ENCODE data around the gene CCNG2. TPM values are rescaled to one million over a fixed set of nuclear protein-coding genes. Genes with fewer than 3 reads are reported as not detected.
A peak's percentile ranks its signal among the peaks of the same experiment; 100 is the strongest.

Gene CCNG2
- total and polyA plus RNA-seq, 10 of the 15 experiments (the other 5 are each of a cell fraction or from before 2014, with no cell fraction given), result 1.9 to 70.6 (median 5.9) TPM

- Histone ChIP-seq H3K9ac (ENCODE audit: control insufficient read depth, insufficient read depth, low read length) (no peak overlapping the region; the same call in 1 of the 2 replicates), H3K79me2 (ENCODE audit: control insufficient read depth, insufficient read depth, low read length) (no peaks in the 10 kb centered on the region), H4K20me1 (ENCODE audit: control insufficient read depth, insufficient read depth) (no peaks in the 10 kb centered on the region), H3K4me2 (ENCODE audit: control insufficient read depth, insufficient read depth) (peak overlapping the region; percentile 87), H3K9me3 (replicated peaks; ENCODE audit: control insufficient read depth, insufficient read depth, low read length) (no peaks in the 10 kb centered on the region), H3K36me3 (ENCODE audit: control insufficient read depth in 2 of 2, insufficient read depth in 2 of 2, low read length in 1 of 2) (no peaks in the 10 kb centered on the region), H3K27me3 (replicated peaks in 1 of 2; ENCODE audit: control insufficient read depth in 2 of 2, insufficient read depth in 2 of 2, low read length in 1 of 2) (no peaks in the 10 kb centered on the region), H2AFZ (ENCODE audit: control insufficient read depth, low read depth, low read length) (peak overlapping the region; percentile 83; the same call in 1 of the 2 replicates), H3K4me1 (ENCODE audit: control insufficient read depth, insufficient read depth, low read length) (peaks cover 37% of the 10 kb centered on the region), H3K27ac (ENCODE audit: control insufficient read depth, insufficient read depth) (peak overlapping the region; percentile 90), H3K4me3 (peak overlapping the region; percentile 32; the same call in 1 of the 2 replicates)
- ChIA-PET RAD21 (ENCODE audit: unreplicated experiment) (interaction anchor here (0.7 to 4.2 kb wide), 16 partner anchors 9 to 142 kb away, joined by 3 to 54 read pairs (median 6); partner anchors contain the start of gene CCNG2), CTCF (interaction anchor here (0.6 to 16.8 kb wide), 16 partner anchors 9 to 163 kb away, joined by 3 to 535 read pairs (median 5); no protein-coding TSS in a partner anchor), SMC1A (ENCODE audit: uncharacterized antibody, unreplicated experiment) (interaction anchor here (0.8 to 12.8 kb wide), 16 partner anchors 9 to 208 kb away, joined by 3 to 177 read pairs (median 8); partner anchors contain the start of genes CCNG2 and CCNI), POLR2A (interaction anchor here (0.7 to 2.1 kb wide), 13 partner anchors 9 to 243 kb away, joined by 3 to 47 read pairs (median 6); partner anchors contain the start of genes CCNG2 and CCNI)
- no peak for DNase-seq (ENCODE audit: low read depth, low spot score)
- intact Hi-C loops (cut with micrococcal nuclease; ENCODE audit: unreplicated experiment), result no loop called here
- in situ Hi-C loops (cut with MboI), result no loop called here
- TF ChIP-seq MTA2 (IDR thresholded peaks at IDR 0.05; ENCODE audit: low read depth), result no peak
- TF ChIP-seq TCF12 (IDR thresholded peaks at IDR 0.05; ENCODE audit: low read depth, low read length), result 0 out of 2 replicates have a peak, but pooled peaks have one; percentile 35
- no peak for TF ChIP-seq RELA (IDR thresholded peaks at IDR 0.05; ENCODE audit: borderline replicate concordance, partially characterized antibody)
- no TSS peak for BruUV-seq (replicated peaks)
- FAIRE-seq, result no peak
- no peak for ATAC-seq
- WGBS (ENCODE audit: insufficient coverage, insufficient replicate concordance, low lambda C conversion rate, missing lambda C conversion rate), result 22% methylated on average over 5 of the region's 5 CpGs
Measured at GRCh38 chr4:77194366-77194765, 37.4 kb downstream of the CCNG2 start.

- no peak overlapping the region for H3K9ac ChIP-seq (ENCODE audit: control insufficient read depth, insufficient read depth, low read length)
- H3K36me3 ChIP-seq (ENCODE audit: control insufficient read depth in 2 of 2, insufficient read depth in 2 of 2, low read length in 1 of 2), result no peaks in the 10 kb centered on the region
- ChIA-PET POLR2A (interaction anchor here (1.9 kb wide), 1 partner anchor 39 kb away, joined by 47 read pairs; the partner anchor contains the start of gene CCNG2), SMC1A (ENCODE audit: uncharacterized antibody, unreplicated experiment) (interaction anchor here (1.0 to 12.8 kb wide), 6 partner anchors 9 to 118 kb away, joined by 3 to 177 read pairs (median 20); partner anchors contain the start of genes CCNG2 and CCNI), CTCF (interaction anchor here (1.2 to 16.8 kb wide), 4 partner anchors 9 to 141 kb away, joined by 3 to 535 read pairs (median 42); no protein-coding TSS in a partner anchor), RAD21 (ENCODE audit: unreplicated experiment) (interaction anchor here (0.9 to 4.2 kb wide), 6 partner anchors 8 to 128 kb away, joined by 3 to 54 read pairs (median 18); partner anchors contain the start of gene CCNG2)
- no peak for ATAC-seq
- in situ Hi-C loops (cut with MboI) (no loop called here), intact Hi-C loops (cut with micrococcal nuclease; ENCODE audit: unreplicated experiment) (no loop called here)
- no peaks in the 10 kb centered on the region for H3K27me3 ChIP-seq (replicated peaks in 1 of 2; ENCODE audit: control insufficient read depth in 2 of 2, insufficient read depth in 2 of 2, low read length in 1 of 2)
- no TSS peak for BruUV-seq (replicated peaks)
- H3K4me3 ChIP-seq, result no peak overlapping the region
- H4K20me1 ChIP-seq (ENCODE audit: control insufficient read depth, insufficient read depth), result no peaks in the 10 kb centered on the region
- no peak for FAIRE-seq
- H3K27ac ChIP-seq (ENCODE audit: control insufficient read depth, insufficient read depth), result no peak overlapping the region
- H2AFZ ChIP-seq (ENCODE audit: control insufficient read depth, low read depth, low read length), result no peak overlapping the region
- no peaks in the 10 kb centered on the region for H3K79me2 ChIP-seq (ENCODE audit: control insufficient read depth, insufficient read depth, low read length)
- peaks cover 37% of the 10 kb centered on the region for H3K4me1 ChIP-seq (ENCODE audit: control insufficient read depth, insufficient read depth, low read length)
- 91% methylated on average over 1 of the region's 1 CpG for WGBS (ENCODE audit: insufficient coverage, insufficient replicate concordance, low lambda C conversion rate, missing lambda C conversion rate)
- H3K9me3 ChIP-seq (replicated peaks; ENCODE audit: control insufficient read depth, insufficient read depth, low read length), result no peaks in the 10 kb centered on the region
- peak overlapping the region; percentile 87 for H3K4me2 ChIP-seq (ENCODE audit: control insufficient read depth, insufficient read depth)
- no peak for DNase-seq (ENCODE audit: low read depth, low spot score)
- no peak for TF ChIP-seq YBX1 (IDR thresholded peaks at IDR 0.05)
- no peak for TF ChIP-seq ETV6 (conservative IDR thresholded peaks at IDR 0.05 in 1 of 2, IDR thresholded peaks at IDR 0.05 in 1 of 2; ENCODE audit: borderline replicate concordance in 1 of 2, low read depth in 1 of 2)
- no peak for TF ChIP-seq TBL1XR1 (IDR thresholded peaks at IDR 0.05; ENCODE audit: low read depth, low read length)
- TF ChIP-seq NR2C2 (IDR thresholded peaks at IDR 0.05; ENCODE audit: borderline replicate concordance, control insufficient read depth, insufficient read length, low read depth), result no peak
- TF ChIP-seq SUPT20H (IDR thresholded peaks at IDR 0.05; ENCODE audit: borderline replicate concordance, control insufficient read depth, low read depth, low read length), result no peak
- no peak for TF ChIP-seq ZNF622 (IDR thresholded peaks at IDR 0.05)
- no peak for TF ChIP-seq MAX (IDR thresholded peaks at IDR 0.05; ENCODE audit: low read depth, low read length)
- TF ChIP-seq EED (IDR thresholded peaks at IDR 0.05; ENCODE audit: low read depth), result no peak
- no peak for TF ChIP-seq MEF2A (IDR thresholded peaks at IDR 0.05; ENCODE audit: insufficient read depth, low read depth, low read length)
- no peak for TF ChIP-seq ZNF274 (IDR thresholded peaks at IDR 0.05; ENCODE audit: insufficient read depth, insufficient read length)
- no peak for TF ChIP-seq ZNF384 (IDR thresholded peaks at IDR 0.05; ENCODE audit: borderline replicate concordance, low read depth, low read length)
- no peak for TF ChIP-seq ZNF207 (IDR thresholded peaks at IDR 0.05; ENCODE audit: borderline replicate concordance)
Measured at GRCh38 chr4:77194989-77195388, 38.0 kb downstream of the CCNG2 start.

Measured in GM12878 (cell line).